ENCODE data around the gene TEDC1. TPM values are rescaled to one million over a fixed set of nuclear protein-coding genes. Genes with fewer than 3 reads are reported as not detected.

TEDC1 gene
- total RNA-seq, 1 experiment from 2014 or later, result 17.9 TPM

DNA sequence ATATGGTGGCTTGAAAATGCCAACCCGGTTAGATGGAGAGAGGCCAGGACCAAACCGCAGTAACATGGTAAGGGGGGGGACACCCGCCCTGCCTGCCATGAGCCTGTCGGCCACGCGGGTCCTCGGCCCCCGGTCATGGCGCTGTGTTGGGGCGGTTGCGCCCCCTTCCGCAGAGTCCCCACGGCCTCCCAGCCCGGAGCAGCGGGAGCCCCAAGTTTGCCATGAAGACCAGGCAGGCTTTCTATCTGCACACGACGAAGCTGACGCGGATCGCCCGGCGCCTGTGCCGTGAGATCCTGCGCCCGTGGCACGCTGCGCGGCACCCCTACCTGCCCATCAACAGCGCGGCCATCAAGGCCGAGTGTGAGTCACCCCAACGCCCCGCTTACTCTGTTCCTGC, 26.5 kb upstream of the TEDC1 start:
- Mint-ChIP-seq H3K4me1 (no peaks in the 10 kb centered on the region), H3K27ac (no peak overlapping the region), H3K4me3 (no peak overlapping the region), H3K9me3 (no peaks in the 10 kb centered on the region), H3K27me3 (ENCODE audit: low read depth) (no peaks in the 10 kb centered on the region), H3K36me3 (peaks cover 20% of the 10 kb centered on the region)
- ATAC-seq (no peak), DNase-seq (ENCODE audit: low spot score) (no peak)
- ChIA-PET POLR2A (no interaction called here), CTCF (interaction anchor here (1.0 kb wide), 1 partner anchor 16 kb away, joined by 3 read pairs; no protein-coding TSS in a partner anchor)
- TF ChIP-seq ERG (CRISPR knock-in tag; IDR thresholded peaks at IDR 0.05) (no peak), ZNF232 (CRISPR knock-in tag; IDR thresholded peaks at IDR 0.05) (no peak), ZNF317 (CRISPR knock-in tag; IDR thresholded peaks at IDR 0.05; ENCODE audit: borderline replicate concordance, low read depth) (no peak), SOX15 (CRISPR knock-in tag; IDR thresholded peaks at IDR 0.05) (no peak), MXD4 (CRISPR knock-in tag; IDR thresholded peaks at IDR 0.05; ENCODE audit: borderline replicate concordance) (no peak), JUN (CRISPR knock-in tag; IDR thresholded peaks at IDR 0.05) (no peak), GTF2I (CRISPR knock-in tag; conservative IDR thresholded peaks at IDR 0.05) (no peak), ZNF263 (CRISPR knock-in tag; IDR thresholded peaks at IDR 0.05; ENCODE audit: low read depth) (no peak), MYBL2 (CRISPR knock-in tag; IDR thresholded peaks at IDR 0.05) (no peak), RORB (CRISPR knock-in tag; IDR thresholded peaks at IDR 0.05) (no peak), SMAD3 (CRISPR knock-in tag; IDR thresholded peaks at IDR 0.05; ENCODE audit: borderline replicate concordance) (no peak), ATF6 (CRISPR knock-in tag; IDR thresholded peaks at IDR 0.05) (no peak), ZNF425 (CRISPR knock-in tag; conservative IDR thresholded peaks at IDR 0.05) (no peak), TP53 (CRISPR knock-in tag; IDR thresholded peaks at IDR 0.05) (no peak), GABPB1 (CRISPR knock-in tag; IDR thresholded peaks at IDR 0.05) (no peak)
- TF ChIP-seq, protein P1, sequence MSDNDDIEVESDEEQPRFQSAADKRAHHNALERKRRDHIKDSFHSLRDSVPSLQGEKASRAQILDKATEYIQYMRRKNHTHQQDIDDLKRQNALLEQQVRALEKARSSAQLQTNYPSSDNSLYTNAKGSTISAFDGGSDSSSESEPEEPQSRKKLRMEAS (CRISPR knock-in tag; IDR thresholded peaks at IDR 0.05), result no peak
- TF ChIP-seq, protein P2, sequence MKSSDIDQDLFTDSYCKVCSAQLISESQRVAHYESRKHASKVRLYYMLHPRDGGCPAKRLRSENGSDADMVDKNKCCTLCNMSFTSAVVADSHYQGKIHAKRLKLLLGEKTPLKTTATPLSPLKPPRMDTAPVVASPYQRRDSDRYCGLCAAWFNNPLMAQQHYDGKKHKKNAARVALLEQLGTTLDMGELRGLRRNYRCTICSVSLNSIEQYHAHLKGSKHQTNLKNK (CRISPR knock-in tag; IDR thresholded peaks at IDR 0.05), result no peak
- TF ChIP-seq, protein P3, sequence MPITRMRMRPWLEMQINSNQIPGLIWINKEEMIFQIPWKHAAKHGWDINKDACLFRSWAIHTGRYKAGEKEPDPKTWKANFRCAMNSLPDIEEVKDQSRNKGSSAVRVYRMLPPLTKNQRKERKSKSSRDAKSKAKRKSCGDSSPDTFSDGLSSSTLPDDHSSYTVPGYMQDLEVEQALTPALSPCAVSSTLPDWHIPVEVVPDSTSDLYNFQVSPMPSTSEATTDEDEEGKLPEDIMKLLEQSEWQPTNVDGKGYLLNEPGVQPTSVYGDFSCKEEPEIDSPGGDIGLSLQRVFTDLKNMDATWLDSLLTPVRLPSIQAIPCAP (CRISPR knock-in tag; IDR thresholded peaks at IDR 0.05), result no peak
- TF ChIP-seq, protein P4, sequence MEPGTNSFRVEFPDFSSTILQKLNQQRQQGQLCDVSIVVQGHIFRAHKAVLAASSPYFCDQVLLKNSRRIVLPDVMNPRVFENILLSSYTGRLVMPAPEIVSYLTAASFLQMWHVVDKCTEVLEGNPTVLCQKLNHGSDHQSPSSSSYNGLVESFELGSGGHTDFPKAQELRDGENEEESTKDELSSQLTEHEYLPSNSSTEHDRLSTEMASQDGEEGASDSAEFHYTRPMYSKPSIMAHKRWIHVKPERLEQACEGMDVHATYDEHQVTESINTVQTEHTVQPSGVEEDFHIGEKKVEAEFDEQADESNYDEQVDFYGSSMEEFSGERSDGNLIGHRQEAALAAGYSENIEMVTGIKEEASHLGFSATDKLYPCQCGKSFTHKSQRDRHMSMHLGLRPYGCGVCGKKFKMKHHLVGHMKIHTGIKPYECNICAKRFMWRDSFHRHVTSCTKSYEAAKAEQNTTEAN (CRISPR knock-in tag; IDR thresholded peaks at IDR 0.05), result no peak
